Upper lobe of left lung (tissue), 6 donors: ENCODE results near the gene SOCS1. TPM values are rescaled to one million over a fixed set of nuclear protein-coding genes. Genes with fewer than 3 reads are reported as not detected.
"Not testable (repeated sequence)": the region's sequence is repeated elsewhere in the genome, so short reads cannot be mapped to it uniquely, and the experiment has no call there.

Source experiments
- ATAC-seq, 2 donors: fragments of 200-7000 bp; cut with Tn5 transposase; one replicate each; pipeline ENCODE4 v1.9.1; 2022; ENCODE audit warnings: mild to moderate bottlenecking in 2 of 2, moderate library complexity in 2 of 2; ENCODE audit not compliant: low FRiP score in 2 of 2
- DNase-seq, 2 donors: peaks; one replicate each; pipeline ENCODE4 v3.0.0-alpha.2; 2019 to 2020
- H3K27ac ChIP-seq, 4 donors: fragments of 200-600 bp; sonication (generic); one replicate each; pipeline ENCODE4 v1.5.1; 2016 to 2019
- H3K27me3 ChIP-seq, 4 donors: fragments of 200-600 bp; sonication (generic); one replicate each; pipeline ENCODE4 v1.5.1; 2017 to 2019
- H3K36me3 ChIP-seq, 4 donors: fragments of 200-600 bp; sonication (generic); one replicate each; pipeline ENCODE4 v1.5.1; 2016 to 2019
- H3K4me1 ChIP-seq, 4 donors: fragments of 200-600 bp; sonication (generic); one replicate each; pipeline ENCODE4 v1.5.1; 2018 to 2019
- H3K4me3 ChIP-seq, 4 donors: fragments of 200-600 bp; sonication (generic); one replicate each; pipeline ENCODE4 v1.5.1; 2017 to 2019; ENCODE audit warnings: mild to moderate bottlenecking in 2 of 4, moderate library complexity in 1 of 4
- H3K9me3 ChIP-seq, 4 donors: fragments of 200-600 bp; sonication (generic); one replicate each; pipeline ENCODE4 v1.5.1; 2018 to 2019
- EP300 ChIP-seq, 4 donors: sonication (generic); formaldehyde crosslinking; IDR thresholded peaks; one replicate each; pipeline ENCODE4 v1.5.1; 2017; ENCODE audit warnings: antibody characterized with exemption in 4 of 4, control low read depth in 2 of 4
- POLR2A ChIP-seq, 4 donors: fragments of 450-650 bp; IDR thresholded peaks; one replicate each; pipeline ENCODE4 v1.5.1; 2016 to 2017; ENCODE audit warnings: antibody characterized with exemption in 4 of 4, mild to moderate bottlenecking in 2 of 4
- POLR2AphosphoS5 ChIP-seq, 2 donors: sonication (generic); formaldehyde crosslinking; IDR thresholded peaks; one replicate each; pipeline ENCODE4 v1.5.1; 2017; ENCODE audit warnings: antibody characterized with exemption in 2 of 2
- WGBS, 2 donors: methylation state at CpG; one replicate each; pipeline ENCODE4 v1.1.5; 2017 to 2018; 5-methylcytosine and 5-hydroxymethylcytosine counted together
- total RNA-seq, 6 donors: library from RNA; depleted of rRNA in 4 of 6; stranded (reverse); fragments of >200 nt in 4 of 6; gene quantifications; one replicate each; pipeline versions ENCODE4 v1.1.0 to v1.2.1, GENCODE V29; 2016 to 2021
- TF ChIP-seq, protein P1 (sequence below), 6 experiments: fragments of 450-650 bp in 4 of 6; fragments of 200-600 bp in 2 of 6; sonication (generic) in 2 of 6; IDR thresholded peaks; one replicate each; pipeline ENCODE4 v1.5.1; 2016 to 2019; ENCODE audit warnings: antibody characterized with exemption in 6 of 6
- donor health status: DM: no; HTN: no; CAD: no; lungs with moderate emphysema.
- donor health status: DM: no; HTN: yes; CAD: no; lungs with severe emphysema.

SOCS1 gene
- total RNA-seq, 6 donors from 2014 or later: 9.4 to 36.6 (median 18.5) TPM

DNA sequence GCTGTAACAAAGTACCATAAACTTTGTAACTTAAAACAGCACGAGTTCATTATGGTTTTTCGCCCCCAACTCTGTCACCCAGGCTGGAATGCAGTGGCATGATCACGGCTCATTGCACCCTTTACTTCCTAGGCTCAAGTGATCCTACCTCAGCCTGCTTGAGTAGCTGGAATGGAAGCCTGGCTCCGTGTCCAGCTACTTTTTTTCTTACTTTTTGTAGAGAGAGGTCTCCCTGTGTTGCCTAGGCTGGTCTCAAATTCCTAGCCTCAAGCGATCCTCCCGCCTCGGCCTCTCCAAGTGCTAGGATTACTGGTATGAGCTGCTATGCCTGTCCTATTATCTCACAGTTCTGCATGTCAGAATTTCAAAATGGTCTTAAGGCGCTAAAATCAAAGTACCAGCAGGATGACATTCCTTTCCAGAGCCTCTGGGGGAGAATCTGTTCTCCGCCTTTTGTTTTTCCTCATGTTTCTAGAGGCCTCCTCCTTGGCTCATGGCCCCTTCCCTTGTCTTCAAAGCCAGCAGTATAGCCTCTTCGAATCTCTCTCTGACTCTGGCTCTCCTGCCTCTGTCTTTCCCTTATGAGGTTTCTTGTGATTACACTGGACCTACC is 35.2 kb upstream of the SOCS1 start:
- no peaks in the 10 kb centered on the region for H3K9me3 ChIP-seq
- no peak overlapping the region for H3K4me3 ChIP-seq
- TF ChIP-seq, protein P1, sequence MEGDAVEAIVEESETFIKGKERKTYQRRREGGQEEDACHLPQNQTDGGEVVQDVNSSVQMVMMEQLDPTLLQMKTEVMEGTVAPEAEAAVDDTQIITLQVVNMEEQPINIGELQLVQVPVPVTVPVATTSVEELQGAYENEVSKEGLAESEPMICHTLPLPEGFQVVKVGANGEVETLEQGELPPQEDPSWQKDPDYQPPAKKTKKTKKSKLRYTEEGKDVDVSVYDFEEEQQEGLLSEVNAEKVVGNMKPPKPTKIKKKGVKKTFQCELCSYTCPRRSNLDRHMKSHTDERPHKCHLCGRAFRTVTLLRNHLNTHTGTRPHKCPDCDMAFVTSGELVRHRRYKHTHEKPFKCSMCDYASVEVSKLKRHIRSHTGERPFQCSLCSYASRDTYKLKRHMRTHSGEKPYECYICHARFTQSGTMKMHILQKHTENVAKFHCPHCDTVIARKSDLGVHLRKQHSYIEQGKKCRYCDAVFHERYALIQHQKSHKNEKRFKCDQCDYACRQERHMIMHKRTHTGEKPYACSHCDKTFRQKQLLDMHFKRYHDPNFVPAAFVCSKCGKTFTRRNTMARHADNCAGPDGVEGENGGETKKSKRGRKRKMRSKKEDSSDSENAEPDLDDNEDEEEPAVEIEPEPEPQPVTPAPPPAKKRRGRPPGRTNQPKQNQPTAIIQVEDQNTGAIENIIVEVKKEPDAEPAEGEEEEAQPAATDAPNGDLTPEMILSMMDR (IDR thresholded peaks at IDR 0.05): no peak
- TF ChIP-seq POLR2AphosphoS5 (IDR thresholded peaks at IDR 0.05) (no peak), POLR2A (IDR thresholded peaks at IDR 0.05) (no peak)
- no peak overlapping the region for H3K27ac ChIP-seq
- no peak for ATAC-seq
- H3K27me3 ChIP-seq: no peaks in the 10 kb centered on the region
- H3K4me1 ChIP-seq: peaks cover 0 to 9% (median 0%) of the 10 kb centered on the region in 4 donors
- DNase-seq: no peak
- 67 to 78% methylated on average over 10 of the region's 10 CpGs for WGBS, 2 donors
- no peaks in the 10 kb centered on the region for H3K36me3 ChIP-seq

DNA sequence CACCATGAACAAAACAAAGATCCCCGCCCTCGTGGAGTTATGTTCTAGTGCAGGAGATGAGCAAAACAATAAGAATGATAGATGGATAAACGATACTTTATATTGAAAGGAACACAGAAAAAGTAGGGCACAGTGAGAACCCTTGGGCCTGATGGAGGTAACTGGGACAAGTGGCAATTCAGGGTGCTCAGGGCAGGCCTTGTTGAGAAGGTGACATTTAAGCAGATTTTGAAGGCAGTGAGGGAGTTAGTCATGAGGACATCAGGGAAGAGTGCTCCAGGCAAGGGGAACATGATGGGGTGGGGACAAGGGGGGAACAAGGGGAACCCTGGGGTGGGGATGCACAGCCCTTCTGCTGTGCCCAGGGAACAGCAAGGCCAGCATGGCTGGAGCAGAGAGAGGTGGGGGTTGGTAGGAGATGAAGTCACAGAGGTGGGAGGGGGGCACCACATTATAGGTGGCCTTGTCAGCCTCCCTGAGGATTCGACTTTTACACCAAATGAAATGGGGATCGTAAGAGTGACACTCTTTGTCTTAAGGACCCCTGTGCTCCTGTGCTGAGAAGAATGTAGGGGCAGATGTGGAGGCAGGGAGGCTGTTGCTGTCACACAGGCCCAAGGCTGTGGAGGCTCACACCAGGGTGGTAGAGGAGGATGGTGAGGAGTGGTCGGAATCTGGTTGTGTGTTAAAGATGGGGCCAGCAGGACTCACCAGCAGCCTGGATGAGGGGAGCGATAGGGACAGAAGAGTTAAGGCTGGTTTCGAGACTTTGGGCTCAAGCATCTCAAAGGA is 34.3 kb upstream of the SOCS1 start:
- 83 to 91% methylated on average over 8 of the region's 8 CpGs for WGBS, 2 donors
- no peak overlapping the region for H3K27ac ChIP-seq
- ATAC-seq: no peak

DNA sequence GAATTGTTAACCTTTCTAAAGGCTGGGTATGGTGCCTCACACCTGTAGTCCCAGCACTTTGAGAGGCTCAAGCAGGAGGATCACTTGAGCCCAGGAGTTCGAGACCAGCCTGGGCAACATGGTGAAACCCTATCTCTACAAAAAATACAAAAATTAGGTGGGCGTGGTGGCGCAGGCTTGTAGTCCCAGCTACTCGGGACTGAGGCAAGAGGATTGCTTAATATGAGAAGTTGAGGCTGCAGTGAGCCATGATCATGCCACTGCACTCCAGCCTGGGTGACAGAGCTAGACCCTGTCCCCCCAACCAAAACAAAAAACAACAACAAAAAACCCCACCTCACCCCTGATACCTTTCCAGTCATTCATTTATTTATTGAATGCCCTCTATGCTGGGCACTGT is 33.7 kb upstream of the SOCS1 start:
- H3K27me3 ChIP-seq, H3K4me3 ChIP-seq, H3K9me3 ChIP-seq, H3K36me3 ChIP-seq, DNase-seq, H3K27ac ChIP-seq, ATAC-seq, H3K4me1 ChIP-seq: not testable (repeated sequence)
- WGBS, 2 donors: 80 to 84% methylated on average over 4 of the region's 4 CpGs

More for the DNA sequence above, 34.3 kb upstream of the SOCS1 start:
- no peaks in the 10 kb centered on the region for H3K36me3 ChIP-seq
- peak in 1 of 2 donors; percentile 36 for DNase-seq
- H3K4me3 ChIP-seq: no peak overlapping the region
- peaks cover 0 to 7% (median 0%) of the 10 kb centered on the region in 4 donors for H3K4me1 ChIP-seq
- H3K27me3 ChIP-seq: no peaks in the 10 kb centered on the region
- no peaks in the 10 kb centered on the region for H3K9me3 ChIP-seq
- TF ChIP-seq EP300 (IDR thresholded peaks at IDR 0.05) (peak in 1 of 4 donors; percentile 29), POLR2A (IDR thresholded peaks at IDR 0.05) (no peak)

DNA sequence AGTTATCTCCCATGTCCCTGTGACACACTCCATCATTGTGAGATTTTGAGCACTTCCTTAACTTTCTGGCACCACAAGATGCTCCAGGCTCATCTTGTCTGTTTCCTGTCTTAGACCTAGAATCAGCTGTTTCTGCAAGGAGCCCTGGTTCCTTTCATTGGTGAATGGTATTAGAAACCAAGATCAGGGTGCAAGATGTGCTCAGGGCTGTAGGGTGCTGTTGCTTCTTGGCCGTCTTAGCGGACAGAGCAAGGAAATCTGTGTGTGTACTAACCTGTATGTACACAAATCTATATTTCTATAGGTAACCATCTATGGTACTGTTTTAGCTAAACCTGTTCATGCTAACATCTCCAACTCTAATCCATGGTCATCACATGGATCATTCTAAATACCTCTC is 33.2 kb upstream of the SOCS1 start:
- WGBS, 2 donors: 100% methylated on average over 2 of the region's 2 CpGs
- DNase-seq (no peak), ATAC-seq (no peak)
- Histone ChIP-seq H3K36me3 (no peaks in the 10 kb centered on the region), H3K27ac (no peak overlapping the region), H3K27me3 (no peaks in the 10 kb centered on the region), H3K4me1 (peaks cover 0 to 7% (median 0%) of the 10 kb centered on the region in 4 donors), H3K9me3 (no peaks in the 10 kb centered on the region), H3K4me3 (no peak overlapping the region)
- TF ChIP-seq EP300 (IDR thresholded peaks at IDR 0.05) (no peak), POLR2A (IDR thresholded peaks at IDR 0.05) (no peak), POLR2AphosphoS5 (IDR thresholded peaks at IDR 0.05) (no peak)
- TF ChIP-seq, protein P1 (IDR thresholded peaks at IDR 0.05): no peak

DNA sequence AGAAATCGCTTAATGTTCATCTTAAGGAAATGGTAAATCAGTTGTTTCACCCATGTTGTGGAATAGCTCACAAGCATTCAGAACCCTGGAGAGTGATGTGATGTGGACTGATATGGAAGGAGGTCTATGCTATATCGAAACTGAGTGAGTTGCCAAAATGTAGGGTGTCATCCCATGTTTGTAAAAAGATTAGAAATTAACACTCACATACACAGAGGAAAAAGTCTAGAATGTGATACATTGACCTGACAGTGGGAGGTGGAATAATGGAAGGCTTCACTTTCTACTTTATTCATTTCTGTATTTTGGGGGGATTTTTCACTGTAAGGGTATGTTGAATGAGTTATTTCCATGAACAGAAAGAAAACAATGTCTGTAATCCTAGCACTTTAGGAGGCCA is 29.8 kb upstream of the SOCS1 start:
- ATAC-seq (no peak), DNase-seq (no peak)
- H3K36me3 ChIP-seq: no peaks in the 10 kb centered on the region
- H3K4me1 ChIP-seq: peaks cover 0 to 6% (median 0%) of the 10 kb centered on the region in 4 donors
- H3K4me3 ChIP-seq: no peak overlapping the region
- no peaks in the 10 kb centered on the region for H3K27me3 ChIP-seq
- no peaks in the 10 kb centered on the region for H3K9me3 ChIP-seq
- TF ChIP-seq POLR2AphosphoS5 (IDR thresholded peaks at IDR 0.05) (no peak), POLR2A (IDR thresholded peaks at IDR 0.05) (no peak), EP300 (IDR thresholded peaks at IDR 0.05) (no peak)
- TF ChIP-seq, protein P1 (IDR thresholded peaks at IDR 0.05): no peak
- 79 to 87% methylated on average over 2 of the region's 2 CpGs for WGBS, 2 donors
- H3K27ac ChIP-seq: no peak overlapping the region
